ENCODE measurements around the gene EXOG. TPM values are rescaled to one million over a fixed set of nuclear protein-coding genes. Genes with fewer than 3 reads are reported as not detected.
A peak's percentile ranks its signal among the peaks of the same experiment; 100 is the strongest.

Gene EXOG
- total and polyA plus RNA-seq, 10 of the 15 experiments (the other 5 are each of a cell fraction or from before 2014, with no cell fraction given), result 7.8 to 20.9 (median 19.6) TPM

GRCh38 chr3:38507120-38507519, 11.0 kb downstream of the EXOG start (continued):
- no peak for TF ChIP-seq ZZZ3 (IDR thresholded peaks at IDR 0.05; ENCODE audit: control insufficient read depth, insufficient read length, low read depth)
- TF ChIP-seq MLLT1 (IDR thresholded peaks at IDR 0.05), result no peak
- TF ChIP-seq USF2 (IDR thresholded peaks at IDR 0.05; ENCODE audit: borderline replicate concordance, low read depth, low read length), result no peak
- TF ChIP-seq FOS (IDR thresholded peaks at IDR 0.05; ENCODE audit: borderline replicate concordance, extremely low read depth, insufficient read length), result no peak
- TF ChIP-seq NFYA (IDR thresholded peaks at IDR 0.05; ENCODE audit: borderline replicate concordance, low read depth, low read length), result no peak
- no peak for TF ChIP-seq NR2C1 (IDR thresholded peaks at IDR 0.05)
- no peak for TF ChIP-seq E4F1 (IDR thresholded peaks at IDR 0.05; ENCODE audit: borderline replicate concordance, partially characterized antibody)
- TF ChIP-seq CBFB (IDR thresholded peaks at IDR 0.05; ENCODE audit: low read depth), result no peak
- no peak for TF ChIP-seq RCOR1 (conservative IDR thresholded peaks at IDR 0.05; ENCODE audit: low read depth, low read length)
- no peak for TF ChIP-seq ZBTB11 (CRISPR knock-in tag; IDR thresholded peaks at IDR 0.05)
- TF ChIP-seq NR2F1 (conservative IDR thresholded peaks at IDR 0.05), result 0 out of 2 replicates have a peak, but pooled peaks have one; percentile 20
- TF ChIP-seq PBX3 (IDR thresholded peaks at IDR 0.05; ENCODE audit: insufficient replicate concordance, low read depth, low read length), result no peak
- TF ChIP-seq STAT3 (IDR thresholded peaks at IDR 0.05; ENCODE audit: low read depth, low read length), result no peak
- peak; percentile 24 for TF ChIP-seq SKIL (IDR thresholded peaks at IDR 0.05; ENCODE audit: low read depth, poor library complexity, severe bottlenecking)
- no peak for TF ChIP-seq ASH2L (IDR thresholded peaks at IDR 0.05; ENCODE audit: borderline replicate concordance, low read depth)
- TF ChIP-seq ZNF207 (IDR thresholded peaks at IDR 0.05; ENCODE audit: borderline replicate concordance), result no peak
- TF ChIP-seq FOXK2 (IDR thresholded peaks at IDR 0.05), result no peak
- no peak for TF ChIP-seq ZSCAN29 (IDR thresholded peaks at IDR 0.05)
- no peak for TF ChIP-seq RFX5 (IDR thresholded peaks at IDR 0.05; ENCODE audit: low read depth, low read length)
- TF ChIP-seq HCFC1 (IDR thresholded peaks at IDR 0.05; ENCODE audit: low read length), result no peak
